Left ventricle myocardium inferior (tissue), 1 donor: ENCODE measurements around the gene GRIN2D. TPM values are rescaled to one million over a fixed set of nuclear protein-coding genes. Genes with fewer than 3 reads are reported as not detected.

Source experiments
- DNase-seq: peaks from one replicate; pipeline ENCODE4 v3.0.0-alpha.2; 2020
- H3K27ac ChIP-seq: fragments of 200-600 bp; replicated peaks from 2 replicates; pipeline ENCODE4 v1.8.0; 2021
- H3K27me3 ChIP-seq: fragments of 200-600 bp; 2 replicates; pipeline ENCODE4 v1.8.0; 2021; ENCODE audit warnings: low read depth
- H3K36me3 ChIP-seq: fragments of 200-600 bp; 2 replicates; pipeline ENCODE4 v1.8.0; 2021
- H3K4me1 ChIP-seq: fragments of 200-600 bp; 2 replicates; pipeline ENCODE4 v1.8.0; 2021
- H3K4me3 ChIP-seq: fragments of 200-600 bp; 2 replicates; pipeline ENCODE4 v1.8.0; 2021; ENCODE audit warnings: mild to moderate bottlenecking, moderate library complexity
- H3K9me3 ChIP-seq: fragments of 200-600 bp; replicated peaks from 2 replicates; pipeline ENCODE4 v1.8.0; 2021
- intact Hi-C: fragments of 100-400 bp; cut with micrococcal nuclease; formaldehyde crosslinking; loops from one replicate; pipeline ENCODE4 v1.11.0; 2022
- total RNA-seq: library from RNA; stranded (reverse); fragmentation: NEBNext Ultra II Directional; extraction: Animal tissue kit (Norgen Biotek cat#: 25700); gene quantifications from one replicate; pipeline ENCODE4 v1.2.1, GENCODE V29; 2021
- TF ChIP-seq, protein P1 (sequence below): fragments of 200-600 bp; IDR thresholded peaks from 2 replicates; pipeline ENCODE4 v1.8.0; 2021; ENCODE audit warnings: antibody characterized with exemption, mild to moderate bottlenecking, borderline replicate concordance
- donor health status: DM: no; HTN: yes; CAD: no; lungs with severe emphysema.

Gene GRIN2D
- total RNA-seq, 1 donor from 2014 or later, result 0.30 TPM

DNA sequence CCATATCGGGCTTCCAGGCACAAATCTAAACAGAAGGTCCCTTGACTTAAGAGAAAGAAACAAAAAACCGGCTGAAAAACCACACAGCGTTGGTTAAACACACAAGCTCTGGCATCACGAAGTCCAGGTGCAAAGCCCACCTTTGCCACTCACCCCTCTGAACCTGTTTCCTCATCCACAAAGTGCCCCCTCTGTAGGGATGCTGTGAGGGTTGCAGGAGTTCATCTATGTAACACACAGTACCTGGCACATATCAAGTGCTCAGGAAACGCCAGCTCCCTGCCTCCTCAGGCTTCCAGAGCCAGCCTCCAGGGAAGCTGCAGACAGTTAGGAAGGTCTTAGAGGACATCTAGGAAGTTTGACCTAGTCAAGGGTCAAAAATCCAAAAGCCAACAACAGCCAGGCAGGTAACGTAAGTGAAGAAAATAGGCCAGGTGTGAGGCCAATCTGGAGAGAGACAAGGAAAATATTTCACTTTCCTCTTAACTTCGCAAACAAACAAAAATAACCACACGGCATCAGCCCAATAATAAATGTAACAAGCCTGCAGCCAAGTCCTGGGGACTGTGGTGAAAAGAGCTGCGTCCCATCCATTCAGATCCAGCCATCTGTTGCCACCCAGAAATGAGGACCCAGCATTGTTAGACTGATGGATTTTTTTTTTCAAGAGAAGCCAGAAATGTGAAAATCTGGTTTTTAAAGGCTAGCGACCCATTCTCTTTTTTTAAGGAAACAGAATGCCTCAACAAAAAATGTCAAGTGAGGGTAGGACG is 12.1 kb upstream of the GRIN2D start:
- peaks cover 52% of the 10 kb centered on the region for H3K36me3 ChIP-seq
- intact Hi-C loops, result no loop called here
- DNase-seq, result no peak
- H3K27me3 ChIP-seq, result no peaks in the 10 kb centered on the region
- H3K4me3 ChIP-seq, result no peak overlapping the region
- TF ChIP-seq, protein P1, sequence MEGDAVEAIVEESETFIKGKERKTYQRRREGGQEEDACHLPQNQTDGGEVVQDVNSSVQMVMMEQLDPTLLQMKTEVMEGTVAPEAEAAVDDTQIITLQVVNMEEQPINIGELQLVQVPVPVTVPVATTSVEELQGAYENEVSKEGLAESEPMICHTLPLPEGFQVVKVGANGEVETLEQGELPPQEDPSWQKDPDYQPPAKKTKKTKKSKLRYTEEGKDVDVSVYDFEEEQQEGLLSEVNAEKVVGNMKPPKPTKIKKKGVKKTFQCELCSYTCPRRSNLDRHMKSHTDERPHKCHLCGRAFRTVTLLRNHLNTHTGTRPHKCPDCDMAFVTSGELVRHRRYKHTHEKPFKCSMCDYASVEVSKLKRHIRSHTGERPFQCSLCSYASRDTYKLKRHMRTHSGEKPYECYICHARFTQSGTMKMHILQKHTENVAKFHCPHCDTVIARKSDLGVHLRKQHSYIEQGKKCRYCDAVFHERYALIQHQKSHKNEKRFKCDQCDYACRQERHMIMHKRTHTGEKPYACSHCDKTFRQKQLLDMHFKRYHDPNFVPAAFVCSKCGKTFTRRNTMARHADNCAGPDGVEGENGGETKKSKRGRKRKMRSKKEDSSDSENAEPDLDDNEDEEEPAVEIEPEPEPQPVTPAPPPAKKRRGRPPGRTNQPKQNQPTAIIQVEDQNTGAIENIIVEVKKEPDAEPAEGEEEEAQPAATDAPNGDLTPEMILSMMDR, result no peak
- H3K4me1 ChIP-seq, result no peaks in the 10 kb centered on the region
- H3K9me3 ChIP-seq, result no peaks in the 10 kb centered on the region
- no peak overlapping the region for H3K27ac ChIP-seq

DNA sequence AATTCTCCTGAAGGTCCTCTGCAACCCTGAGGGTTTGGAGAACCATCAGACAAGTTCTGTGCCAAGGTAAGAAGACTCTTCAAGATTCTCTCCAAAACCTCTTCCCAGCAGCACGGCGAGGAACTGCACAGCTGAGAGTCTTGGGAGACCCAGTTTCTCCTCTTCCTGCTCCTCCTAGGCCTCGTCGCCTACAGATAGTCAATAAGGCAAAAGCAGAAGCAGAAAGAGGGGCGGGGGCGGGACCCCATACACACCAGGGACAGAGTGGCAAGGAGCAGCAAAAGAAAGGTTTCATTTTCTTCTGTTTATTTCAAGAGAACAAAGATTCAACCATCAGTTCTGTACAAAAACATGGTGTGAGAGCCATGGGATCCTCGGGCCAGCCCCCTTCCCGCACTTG is 11.2 kb upstream of the GRIN2D start:
- Histone ChIP-seq H3K27me3 (no peaks in the 10 kb centered on the region), H3K4me1 (no peaks in the 10 kb centered on the region), H3K9me3 (no peaks in the 10 kb centered on the region), H3K4me3 (no peak overlapping the region), H3K27ac (no peak overlapping the region), H3K36me3 (peaks cover 61% of the 10 kb centered on the region)
- intact Hi-C loops, result no loop called here
- no peak for DNase-seq
- TF ChIP-seq, protein P1, result no peak

DNA sequence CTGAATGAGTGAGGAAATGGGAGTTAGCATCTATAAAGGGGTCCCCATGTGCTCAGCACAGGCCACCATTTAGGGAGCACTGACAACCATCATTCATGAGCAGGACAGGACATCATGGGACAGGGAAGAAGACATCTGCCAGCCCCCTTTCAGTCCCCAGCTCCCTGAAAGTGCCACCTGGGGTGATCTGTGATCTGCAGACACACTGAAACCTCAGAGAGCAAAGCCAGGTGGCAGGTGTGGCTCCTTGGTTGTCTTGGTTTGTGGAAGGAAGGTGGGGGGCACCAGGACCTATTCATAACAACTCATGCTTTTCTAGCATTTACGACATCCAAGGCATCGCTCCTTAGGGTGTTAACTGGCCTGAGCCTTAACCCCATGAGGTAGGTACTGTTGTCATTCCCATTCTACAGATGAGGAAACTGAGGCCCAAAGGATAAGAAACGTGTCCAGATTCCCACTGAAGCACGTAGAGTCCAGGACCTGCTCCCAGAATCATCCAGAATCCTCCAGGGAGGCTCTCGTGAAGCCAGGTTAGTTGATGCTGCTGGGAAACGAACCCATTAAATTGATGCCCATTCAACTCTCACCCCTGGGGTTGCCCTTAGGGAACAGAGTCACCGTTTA is 7.9 kb upstream of the GRIN2D start:
- H3K27ac ChIP-seq, result no peak overlapping the region
- H3K4me3 ChIP-seq, result no peak overlapping the region
- DNase-seq, result no peak
- no peaks in the 10 kb centered on the region for H3K9me3 ChIP-seq
- H3K4me1 ChIP-seq, result peaks cover 12% of the 10 kb centered on the region
- peaks cover 84% of the 10 kb centered on the region for H3K36me3 ChIP-seq
- TF ChIP-seq, protein P1, result no peak
- H3K27me3 ChIP-seq, result no peaks in the 10 kb centered on the region
- intact Hi-C loops, result no loop called here

DNA sequence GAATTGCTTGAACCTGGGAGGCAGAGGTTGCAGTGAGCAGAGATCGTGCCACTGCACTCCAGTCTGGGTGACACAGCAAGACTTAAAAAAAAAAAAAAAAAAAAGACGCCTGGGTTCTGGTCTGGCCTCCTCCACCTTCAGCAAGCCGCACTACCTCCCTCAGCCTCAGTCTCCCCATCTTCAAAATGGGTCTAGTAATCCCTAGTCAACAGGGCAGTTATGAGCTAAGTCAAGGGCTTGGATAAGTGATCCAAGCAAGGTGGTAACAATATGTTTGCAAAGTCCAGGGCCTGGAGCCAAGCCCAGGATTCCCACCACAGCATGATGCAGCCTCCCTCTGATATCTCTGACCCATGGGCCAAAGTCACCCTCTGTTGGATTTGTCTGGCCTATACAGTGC is 6.5 kb upstream of the GRIN2D start:
- Histone ChIP-seq H3K4me1 (peaks cover 19% of the 10 kb centered on the region), H3K36me3 (peaks cover 76% of the 10 kb centered on the region), H3K27ac (no peak overlapping the region), H3K9me3 (no peaks in the 10 kb centered on the region), H3K27me3 (peaks cover 4% of the 10 kb centered on the region), H3K4me3 (no peak overlapping the region)
- TF ChIP-seq, protein P1, result no peak
- DNase-seq, result no peak
- intact Hi-C loops, result no loop called here

DNA sequence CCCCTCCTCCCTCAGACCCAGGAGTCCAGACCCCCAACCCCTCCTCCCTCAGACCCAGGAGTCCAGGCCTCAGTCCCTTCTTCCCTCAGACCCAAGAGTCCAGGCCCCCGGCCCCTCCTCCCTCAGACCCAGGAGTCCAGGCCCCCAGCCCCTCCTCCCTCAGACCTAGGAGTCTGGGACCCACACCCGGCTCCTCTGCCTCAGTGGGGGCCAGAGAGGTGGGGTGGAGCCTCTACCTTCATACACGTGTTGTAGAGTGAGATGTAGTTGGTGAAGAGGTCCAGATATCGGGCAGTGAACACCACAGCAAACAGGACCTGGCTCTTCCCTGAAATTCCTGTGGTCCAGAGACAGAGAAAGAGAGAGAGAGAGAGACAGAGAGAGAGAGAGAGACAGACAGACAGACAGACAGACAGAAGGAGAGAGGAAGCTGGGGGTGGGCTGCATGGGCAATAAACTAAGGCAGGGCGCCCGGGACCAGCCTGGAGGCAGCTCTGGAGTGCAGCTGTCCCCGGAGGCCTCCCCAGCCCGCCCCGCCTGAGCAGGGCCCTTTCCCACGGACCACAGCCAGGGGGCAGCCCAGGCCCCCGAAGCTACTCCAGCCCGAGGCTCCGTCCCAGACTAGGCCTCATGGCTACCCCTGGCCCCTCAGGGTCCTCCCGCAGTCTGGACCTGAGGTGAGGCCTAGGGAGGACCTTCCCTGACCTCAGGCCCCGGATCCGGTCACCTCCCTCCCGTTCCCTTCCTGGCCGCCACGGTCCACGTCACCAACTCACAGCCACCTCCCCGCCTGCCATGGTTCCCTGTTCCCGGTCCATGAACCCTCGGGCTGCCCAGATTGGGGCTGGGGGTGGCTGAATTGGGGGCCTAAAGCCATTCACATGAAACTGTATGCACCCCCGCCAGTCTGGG is 3.0 kb upstream of the GRIN2D start:
- Histone ChIP-seq H3K4me1 (peaks cover 35% of the 10 kb centered on the region), H3K27ac (peak overlapping the region; percentile 90), H3K27me3 (peaks cover 36% of the 10 kb centered on the region), H3K36me3 (peaks cover 41% of the 10 kb centered on the region), H3K4me3 (peak overlapping the region; percentile 98), H3K9me3 (no peaks in the 10 kb centered on the region)
- DNase-seq, result peak; percentile 64
- intact Hi-C loops, result no loop called here
- TF ChIP-seq, protein P1, result peak; percentile 80
